ENCODE measurements around the gene CASZ1.

- TF ChIP-seq CTCF (IDR thresholded peaks at IDR 0.05 in 2 of 3, conservative IDR thresholded peaks at IDR 0.05 in 1 of 3; ENCODE audit: control insufficient read depth in 2 of 3, extremely low read depth in 1 of 3, insufficient read depth in 1 of 3, low read depth in 3 of 3, low read length in 3 of 3) (no peak), BCLAF1 (IDR thresholded peaks at IDR 0.05) (no peak), EP300 (IDR thresholded peaks at IDR 0.05; ENCODE audit: borderline replicate concordance in 1 of 2, control insufficient read depth in 1 of 2, low read depth in 2 of 2, low read length in 2 of 2) (no peak), RAD21 (IDR thresholded peaks at IDR 0.05; ENCODE audit: insufficient read depth, low read depth, low read length) (no peak), SIN3A (IDR thresholded peaks at IDR 0.05; ENCODE audit: low read depth, low read length) (no peak), MXI1 (IDR thresholded peaks at IDR 0.05; ENCODE audit: low read depth, low read length) (no peak), POLR2AphosphoS5 (IDR thresholded peaks at IDR 0.05; ENCODE audit: low read length) (no peak), ZBED1 (IDR thresholded peaks at IDR 0.05; ENCODE audit: borderline replicate concordance) (no peak), TBL1XR1 (IDR thresholded peaks at IDR 0.05; ENCODE audit: low read depth, low read length) (no peak), ZNF622 (IDR thresholded peaks at IDR 0.05) (no peak), EZH2 (IDR thresholded peaks at IDR 0.05; ENCODE audit: borderline replicate concordance, control insufficient read depth, low read depth, low read length) (no peak), JUNB (IDR thresholded peaks at IDR 0.05) (no peak)
Observed at GRCh38 chr1:10684221-10684620, 112.2 kb downstream of the CASZ1 start.
